Parathyroid adenoma (tissue), 2 donors: Measurements from ENCODE around the gene DEDD.

ENCODE experiments used
- H2AFZ ChIP-seq: fragments of 300-600 bp; sonication (generic); one replicate; pipeline ENCODE4 v1.7.0; 2017; ENCODE audit warnings: antibody characterized with exemption, mild to moderate bottlenecking
- H3K27ac ChIP-seq: fragments of 300-600 bp; sonication (generic); one replicate; pipeline ENCODE4 v1.7.0; 2017
- H3K27me3 ChIP-seq: fragments of 300-600 bp; sonication (generic); one replicate; pipeline ENCODE4 v1.7.0; 2017; ENCODE audit warnings: low read length; ENCODE audit not compliant: control insufficient read depth, insufficient read depth
- H3K36me3 ChIP-seq: fragments of 300-600 bp; sonication (generic); one replicate; pipeline ENCODE4 v1.7.0; 2017; ENCODE audit warnings: low read length; ENCODE audit not compliant: control insufficient read depth, insufficient read depth
- H3K4me1 ChIP-seq: fragments of 300-600 bp; sonication (generic); one replicate; pipeline ENCODE4 v1.7.0; 2017; ENCODE audit warnings: control low read depth
- H3K4me2 ChIP-seq: fragments of 300-600 bp; sonication (generic); one replicate; pipeline ENCODE4 v1.7.0; 2017; ENCODE audit warnings: low read length
- H3K4me3 ChIP-seq: fragments of 300-600 bp; sonication (generic); one replicate; pipeline ENCODE4 v1.7.0; 2017; ENCODE audit warnings: low read depth, low read length
- H3K79me2 ChIP-seq: fragments of 300-600 bp; sonication (generic); one replicate; pipeline ENCODE4 v1.7.0; 2017; ENCODE audit warnings: control low read depth
- H3K9ac ChIP-seq: fragments of 300-600 bp; sonication (generic); one replicate; pipeline ENCODE4 v1.7.0; 2017; ENCODE audit warnings: mild to moderate bottlenecking
- H3K9me3 ChIP-seq: fragments of 300-600 bp; sonication (generic); one replicate; pipeline ENCODE4 v1.7.0; 2017; ENCODE audit warnings: low read length; ENCODE audit not compliant: control insufficient read depth
- TF ChIP-seq, protein P1 (sequence below): fragments of 300-600 bp; sonication (generic); IDR thresholded peaks from one replicate; pipeline ENCODE4 v1.7.0; 2017; ENCODE audit warnings: antibody characterized with exemption, mild to moderate bottlenecking
- donor health status: primary hyperparathyroidism.

Gene DEDD

DNA sequence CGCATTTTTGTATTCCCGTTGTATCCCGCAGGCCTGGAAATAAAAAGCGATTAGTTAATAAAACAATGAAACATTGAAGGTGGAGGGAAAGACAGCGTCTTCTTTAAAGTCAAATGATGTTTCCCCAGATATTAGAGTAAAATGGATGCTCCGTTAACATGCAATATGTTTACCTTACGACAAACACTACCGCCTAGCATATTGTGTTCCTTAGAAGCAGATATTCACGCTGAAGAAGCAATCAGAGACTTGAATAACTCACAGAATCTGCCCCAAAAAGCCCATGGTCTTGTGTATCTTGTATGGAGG is 45.4 kb upstream of the DEDD start:
- peak overlapping the region; percentile 93 for H2AFZ ChIP-seq
- H3K9me3 ChIP-seq = no peaks in the 10 kb centered on the region
- H3K79me2 ChIP-seq = peaks cover 4% of the 10 kb centered on the region
- TF ChIP-seq, protein P1, sequence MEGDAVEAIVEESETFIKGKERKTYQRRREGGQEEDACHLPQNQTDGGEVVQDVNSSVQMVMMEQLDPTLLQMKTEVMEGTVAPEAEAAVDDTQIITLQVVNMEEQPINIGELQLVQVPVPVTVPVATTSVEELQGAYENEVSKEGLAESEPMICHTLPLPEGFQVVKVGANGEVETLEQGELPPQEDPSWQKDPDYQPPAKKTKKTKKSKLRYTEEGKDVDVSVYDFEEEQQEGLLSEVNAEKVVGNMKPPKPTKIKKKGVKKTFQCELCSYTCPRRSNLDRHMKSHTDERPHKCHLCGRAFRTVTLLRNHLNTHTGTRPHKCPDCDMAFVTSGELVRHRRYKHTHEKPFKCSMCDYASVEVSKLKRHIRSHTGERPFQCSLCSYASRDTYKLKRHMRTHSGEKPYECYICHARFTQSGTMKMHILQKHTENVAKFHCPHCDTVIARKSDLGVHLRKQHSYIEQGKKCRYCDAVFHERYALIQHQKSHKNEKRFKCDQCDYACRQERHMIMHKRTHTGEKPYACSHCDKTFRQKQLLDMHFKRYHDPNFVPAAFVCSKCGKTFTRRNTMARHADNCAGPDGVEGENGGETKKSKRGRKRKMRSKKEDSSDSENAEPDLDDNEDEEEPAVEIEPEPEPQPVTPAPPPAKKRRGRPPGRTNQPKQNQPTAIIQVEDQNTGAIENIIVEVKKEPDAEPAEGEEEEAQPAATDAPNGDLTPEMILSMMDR = no peak
- H3K27ac ChIP-seq = peak overlapping the region; percentile 88
- H3K4me3 ChIP-seq = peak overlapping the region; percentile 98
- no peak overlapping the region for H3K9ac ChIP-seq
- H3K27me3 ChIP-seq = no peaks in the 10 kb centered on the region
- peaks cover 3% of the 10 kb centered on the region for H3K4me1 ChIP-seq
- H3K4me2 ChIP-seq = peak overlapping the region; percentile 100
- H3K36me3 ChIP-seq = no peaks in the 10 kb centered on the region

DNA sequence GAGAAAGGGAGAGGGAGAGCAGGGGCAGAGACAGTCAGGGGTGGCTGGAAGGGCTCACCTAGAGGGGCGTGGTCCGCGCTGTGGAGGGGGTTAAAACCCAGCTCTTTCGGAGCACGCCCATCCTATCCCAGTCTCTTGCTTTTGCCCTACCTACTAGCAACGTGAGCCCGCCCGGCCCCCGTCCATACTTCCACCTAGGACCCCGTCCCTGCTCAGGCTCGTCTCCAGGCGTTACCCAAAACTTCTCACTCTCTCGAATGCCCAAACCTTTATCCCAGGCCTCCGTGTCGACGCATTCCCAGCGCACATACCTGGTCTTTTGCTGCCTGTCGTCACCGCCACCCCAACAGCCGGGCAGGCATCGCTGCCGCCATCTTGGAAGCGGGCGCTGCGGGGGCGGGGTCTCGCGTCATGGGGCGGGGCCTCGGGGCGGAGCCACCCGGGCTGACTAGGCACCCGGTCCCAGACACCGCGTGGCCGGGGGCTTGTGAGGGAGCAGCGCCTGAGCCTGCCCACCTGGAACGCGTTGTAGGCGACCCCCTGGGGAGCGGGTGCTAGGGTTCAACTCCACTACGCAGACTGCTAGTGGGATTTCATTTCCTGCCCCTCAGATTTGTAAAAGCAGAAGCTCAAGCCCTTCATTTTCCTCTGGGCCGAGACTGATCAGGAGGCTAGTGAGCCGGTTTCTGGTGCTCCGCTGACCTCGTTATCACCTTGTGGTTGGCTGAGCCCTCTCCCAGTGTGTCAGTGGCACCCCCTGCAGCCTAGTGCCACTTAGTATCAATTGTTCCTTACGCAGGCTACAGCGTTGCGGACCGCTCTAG is 44.9 kb upstream of the DEDD start, which contains the start of gene B4GALT3:
Gene B4GALT3 (minus strand): TSS at position 396 of the 824 bp plus-strand sequence. CDS start 1,447 bp downstream, outside the sequence.
- peaks cover 3% of the 10 kb centered on the region for H3K4me1 ChIP-seq
- H3K27me3 ChIP-seq = no peaks in the 10 kb centered on the region
- peak within 1 kb of the TSS; percentile 93 for H2AFZ ChIP-seq
- H3K79me2 ChIP-seq = peaks cover 4% of the 10 kb centered on the region
- peak within 1 kb of the TSS; percentile 98 for H3K4me3 ChIP-seq
- TF ChIP-seq, protein P1 = no peak
- H3K9ac ChIP-seq = peak within 1 kb of the TSS; percentile 7
- no peaks in the 10 kb centered on the region for H3K36me3 ChIP-seq
- no peaks in the 10 kb centered on the region for H3K9me3 ChIP-seq
- peak within 1 kb of the TSS; percentile 88 for H3K27ac ChIP-seq
- peak within 1 kb of the TSS; percentile 100 for H3K4me2 ChIP-seq

DNA sequence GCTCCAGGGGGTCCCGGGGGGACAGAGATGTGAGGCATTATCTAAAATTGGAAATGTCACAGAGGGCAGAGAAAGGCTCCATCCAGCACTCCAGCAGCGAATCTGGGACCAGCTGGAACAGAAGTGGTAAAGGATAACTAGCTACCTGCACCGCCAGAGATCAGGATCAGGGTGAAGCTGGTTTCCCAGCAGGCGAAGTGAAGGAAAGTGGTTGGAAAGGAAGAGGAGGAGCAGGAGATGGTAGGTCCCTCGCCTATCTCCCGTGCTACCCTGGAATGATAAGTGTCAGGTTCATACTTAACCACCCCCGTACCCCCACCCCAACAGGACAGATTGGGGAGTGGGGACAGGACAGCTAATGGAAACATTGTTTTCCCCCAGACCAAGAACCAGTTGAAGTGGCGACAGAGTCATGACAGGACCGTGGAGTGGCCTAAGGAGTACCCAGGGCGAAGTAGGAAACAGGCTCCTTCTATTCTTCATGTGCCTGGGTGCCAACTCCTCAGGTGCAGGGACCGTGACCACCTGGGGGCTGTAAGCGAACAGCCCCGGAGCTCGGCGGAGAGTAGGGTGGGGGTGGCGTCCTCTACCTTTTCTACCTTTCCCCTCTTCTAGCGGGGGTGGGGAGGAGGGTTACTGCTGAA is 44.1 kb upstream of the DEDD start:
- peak overlapping the region; percentile 100 for H3K4me2 ChIP-seq
- H3K4me1 ChIP-seq = peaks cover 3% of the 10 kb centered on the region
- H3K4me3 ChIP-seq = peak overlapping the region; percentile 98
- H3K36me3 ChIP-seq = no peaks in the 10 kb centered on the region
- H3K27me3 ChIP-seq = no peaks in the 10 kb centered on the region
- TF ChIP-seq, protein P1 = no peak
- peak overlapping the region; percentile 7 for H3K9ac ChIP-seq
- peaks cover 4% of the 10 kb centered on the region for H3K79me2 ChIP-seq
- peak overlapping the region; percentile 88 for H3K27ac ChIP-seq
- peak overlapping the region; percentile 93 for H2AFZ ChIP-seq
- H3K9me3 ChIP-seq = no peaks in the 10 kb centered on the region

DNA sequence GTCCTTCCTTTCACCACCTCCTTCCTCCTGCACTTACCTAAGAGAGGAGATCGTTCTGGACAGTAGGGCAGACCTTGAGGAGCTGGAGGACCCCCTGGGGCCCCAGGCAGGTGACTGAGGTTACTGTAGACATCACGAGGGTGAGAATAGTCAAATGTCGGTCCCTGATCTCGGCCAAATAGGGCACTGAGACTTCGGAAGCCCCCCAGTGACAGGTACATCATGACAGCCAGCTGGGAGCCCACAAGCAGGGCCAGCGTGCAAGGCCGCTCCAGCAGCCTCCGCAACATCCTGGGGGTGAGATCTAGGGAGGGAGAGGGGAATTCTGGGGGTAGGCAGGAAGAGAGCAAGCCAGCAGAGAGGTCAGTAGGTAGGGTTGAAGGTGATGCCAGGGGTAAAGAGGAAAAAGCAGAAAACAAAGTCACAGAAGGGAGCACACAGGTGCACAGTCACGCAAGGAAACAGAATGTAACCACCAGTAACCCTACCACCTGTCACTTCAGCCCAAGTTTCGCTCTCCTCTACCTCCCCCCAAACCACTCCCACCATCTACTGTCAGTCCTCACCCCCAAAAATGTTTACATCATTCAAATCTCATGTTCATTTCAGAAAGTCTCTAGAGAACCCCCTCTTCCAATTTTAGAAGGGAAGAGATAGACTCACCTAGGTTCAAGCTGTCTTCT is 43.4 kb upstream of the DEDD start:
- no peak overlapping the region for H2AFZ ChIP-seq
- no peak overlapping the region for H3K9ac ChIP-seq
- H3K36me3 ChIP-seq = no peaks in the 10 kb centered on the region

More for the DNA sequence above, 43.4 kb upstream of the DEDD start:
- Histone ChIP-seq H3K27ac (no peak overlapping the region), H3K4me1 (peaks cover 3% of the 10 kb centered on the region), H3K4me3 (peak overlapping the region; percentile 98), H3K9me3 (no peaks in the 10 kb centered on the region), H3K27me3 (no peaks in the 10 kb centered on the region), H3K79me2 (peaks cover 4% of the 10 kb centered on the region), H3K4me2 (peak overlapping the region; percentile 100)
- TF ChIP-seq, protein P1 = no peak
